ENCODE data around the gene CAPN10. TPM values are rescaled to one million over a fixed set of nuclear protein-coding genes. Genes with fewer than 3 reads are reported as not detected.
"Not testable (repeated sequence)": the region's sequence is repeated elsewhere in the genome, so short reads cannot be mapped to it uniquely, and the experiment has no call there.

Gene CAPN10
- total RNA-seq, 3 donors from 2014 or later = 17.0 to 26.2 (median 25.5) TPM

GRCh38 chr2:240560480-240561324 is 25.8 kb upstream of the CAPN10 start:
- H3K27ac ChIP-seq = peak overlapping the region; percentile 100
- no peaks in the 10 kb centered on the region for H3K36me3 ChIP-seq
- TF ChIP-seq CTCF (IDR thresholded peaks at IDR 0.05) (peak in 1 of 3 donors; percentile 25), POLR2A (IDR thresholded peaks at IDR 0.05) (peak; percentile 52), POLR2AphosphoS5 (IDR thresholded peaks at IDR 0.05) (peak; percentile 53 to 86 (median 72))
- H3K27me3 ChIP-seq = no peaks in the 10 kb centered on the region
- peaks cover 7 to 10% of the 10 kb centered on the region in 2 donors for H3K4me1 ChIP-seq
- DNase-seq (ENCODE audit: low spot score in 2 of 2) = peak; percentile 99 to 100
- H3K4me3 ChIP-seq = peak overlapping the region; percentile 89 to 96 (median 90)
- H3K9me3 ChIP-seq = no peaks in the 10 kb centered on the region
- intact Hi-C loops (cut with DNase I; ENCODE audit: low total_unique reads) = no loop called here

- intact Hi-C loops (cut with DNase I; ENCODE audit: low total_unique reads) = no loop called here
- H3K4me3 ChIP-seq = peak overlapping the region; percentile 89 to 96 (median 90)
Observed at GRCh38 chr2:240561325-240561971, 25.1 kb upstream of the CAPN10 start.

GRCh38 chr2:240563231-240563630 is 23.3 kb upstream of the CAPN10 start:
- H3K4me1 ChIP-seq = peaks cover 16 to 19% of the 10 kb centered on the region in 2 donors
- H3K4me3 ChIP-seq; intact Hi-C loops (cut with DNase I; ENCODE audit: low total_unique reads); H3K9me3 ChIP-seq; H3K27me3 ChIP-seq; H3K36me3 ChIP-seq: not testable (repeated sequence)
- DNase-seq (ENCODE audit: low spot score in 2 of 2) = peak; percentile 17 to 39
- H3K27ac ChIP-seq = peak overlapping the region; percentile 100

More at GRCh38 chr2:240561325-240561971, 25.1 kb upstream of the CAPN10 start:
- no peaks in the 10 kb centered on the region for H3K9me3 ChIP-seq
- no peaks in the 10 kb centered on the region for H3K36me3 ChIP-seq
- peak in 2 of 3 donors; percentile 38 to 51 for TF ChIP-seq CTCF (IDR thresholded peaks at IDR 0.05)
- TF ChIP-seq POLR2A (IDR thresholded peaks at IDR 0.05) = no peak
- no peak for TF ChIP-seq POLR2AphosphoS5 (IDR thresholded peaks at IDR 0.05)
- H3K27ac ChIP-seq = peak overlapping the region; percentile 100
- peak in 1 of 2 donors; percentile 49 for DNase-seq (ENCODE audit: low spot score in 2 of 2)
- H3K27me3 ChIP-seq = no peaks in the 10 kb centered on the region
- peaks cover 12 to 16% of the 10 kb centered on the region in 2 donors for H3K4me1 ChIP-seq

- H3K4me1 ChIP-seq = peaks cover 14 to 19% of the 10 kb centered on the region in 2 donors
- peak in 1 of 2 donors; percentile 33 for DNase-seq (ENCODE audit: low spot score in 2 of 2)
- no peaks in the 10 kb centered on the region for H3K36me3 ChIP-seq
- H3K4me3 ChIP-seq = no peak overlapping the region
- no peak for TF ChIP-seq POLR2AphosphoS5 (IDR thresholded peaks at IDR 0.05)
- no peak for TF ChIP-seq CTCF (IDR thresholded peaks at IDR 0.05)
- no peak for TF ChIP-seq POLR2A (IDR thresholded peaks at IDR 0.05)
- intact Hi-C loops (cut with DNase I; ENCODE audit: low total_unique reads) = no loop called here
- H3K9me3 ChIP-seq = no peaks in the 10 kb centered on the region
- H3K27me3 ChIP-seq = no peaks in the 10 kb centered on the region
- H3K27ac ChIP-seq = peak overlapping the region; percentile 93 to 100
Observed at GRCh38 chr2:240563951-240564560, 22.5 kb upstream of the CAPN10 start.

- intact Hi-C loops (cut with DNase I; ENCODE audit: low total_unique reads) = no loop called here
- Histone ChIP-seq H3K27ac (peak overlapping the region; percentile 93 to 100), H3K27me3 (no peaks in the 10 kb centered on the region), H3K9me3 (no peaks in the 10 kb centered on the region), H3K4me3 (no peak overlapping the region), H3K4me1 (peaks cover 14 to 24% of the 10 kb centered on the region in 2 donors), H3K36me3 (no peaks in the 10 kb centered on the region)
- no peak for TF ChIP-seq POLR2AphosphoS5 (IDR thresholded peaks at IDR 0.05)
- TF ChIP-seq POLR2A (IDR thresholded peaks at IDR 0.05) = no peak
- no peak for TF ChIP-seq CTCF (IDR thresholded peaks at IDR 0.05)
- peak; percentile 17 to 19 for DNase-seq (ENCODE audit: low spot score in 2 of 2)
Observed at GRCh38 chr2:240564561-240565332, 21.8 kb upstream of the CAPN10 start.

Data from breast epithelium (tissue), 4 donors.